WTC11 (cell line): ENCODE results near the gene ZKSCAN2. TPM values are rescaled to one million over a fixed set of nuclear protein-coding genes. Genes with fewer than 3 reads are reported as not detected.

Source experiments
- AFF4 ChIP-seq: sonication (generic); formaldehyde crosslinking; IDR thresholded peaks from 2 replicates; pipeline ENCODE4 v1.8.1; 2023; ENCODE audit warnings: mild to moderate bottlenecking, missing genetic modification reagents, borderline replicate concordance
- ARID4B ChIP-seq: sonication (generic); formaldehyde crosslinking; IDR thresholded peaks from 2 replicates; pipeline ENCODE4 v1.8.0; 2023; ENCODE audit warnings: missing genetic modification reagents, mild to moderate bottlenecking, borderline replicate concordance
- CREM ChIP-seq: sonication (generic); formaldehyde crosslinking; IDR thresholded peaks from 2 replicates; pipeline ENCODE4 v1.8.1; 2022; ENCODE audit warnings: mild to moderate bottlenecking, missing genetic modification reagents, moderate library complexity
- E2F5 ChIP-seq: sonication (generic); formaldehyde crosslinking; IDR thresholded peaks from 2 replicates; pipeline ENCODE4 v1.8.1; 2022; ENCODE audit warnings: mild to moderate bottlenecking, moderate library complexity, missing genetic modification reagents
- ELF4 ChIP-seq: sonication (generic); formaldehyde crosslinking; IDR thresholded peaks from 2 replicates; pipeline ENCODE4 v1.8.1; 2022; ENCODE audit warnings: low read depth, mild to moderate bottlenecking, moderate library complexity, missing genetic modification reagents
- ETV6 ChIP-seq: sonication (generic); formaldehyde crosslinking; IDR thresholded peaks from 2 replicates; pipeline ENCODE4 v1.8.1; 2022; ENCODE audit warnings: mild to moderate bottlenecking, missing genetic modification reagents
- GTF2I ChIP-seq: fragments of 250-450 bp; sonication (Bioruptor Pico); conservative IDR thresholded peaks from 2 replicates; pipeline ENCODE4 v1.4.0; 2021; ENCODE audit warnings: mild to moderate bottlenecking
- MAX ChIP-seq: sonication (generic); formaldehyde crosslinking; IDR thresholded peaks from 2 replicates; pipeline ENCODE4 v1.8.0; 2022; ENCODE audit warnings: mild to moderate bottlenecking, missing genetic modification reagents
- SOX15 ChIP-seq: fragments of 250-450 bp; sonication (Bioruptor Pico); IDR thresholded peaks from 2 replicates; pipeline ENCODE4 v1.9.0; 2021; ENCODE audit warnings: mild to moderate bottlenecking
- TP53 ChIP-seq: sonication (generic); formaldehyde crosslinking; IDR thresholded peaks from 2 replicates; pipeline ENCODE4 v1.8.1; 2023; ENCODE audit warnings: mild to moderate bottlenecking, missing genetic modification reagents
- ZMAT4 ChIP-seq: fragments of 250-450 bp; sonication (Bioruptor Pico); IDR thresholded peaks from 2 replicates; pipeline ENCODE4 v1.9.0; 2021; ENCODE audit warnings: mild to moderate bottlenecking
- ZNF232 ChIP-seq: sonication (generic); formaldehyde crosslinking; IDR thresholded peaks from 2 replicates; pipeline ENCODE4 v1.8.0; 2022; ENCODE audit warnings: mild to moderate bottlenecking, missing genetic modification reagents
- ZNF416 ChIP-seq: fragments of 250-450 bp; sonication (Bioruptor Pico); IDR thresholded peaks from 2 replicates; pipeline ENCODE4 v1.9.0; 2021; ENCODE audit warnings: mild to moderate bottlenecking, inconsistent platforms
- ZNF423 ChIP-seq: fragments of 250-450 bp; sonication (Bioruptor Pico); IDR thresholded peaks from 2 replicates; pipeline ENCODE4 v2.1.2; 2022; ENCODE audit warnings: mild to moderate bottlenecking, moderate library complexity
- ZNF425 ChIP-seq: fragments of 250-450 bp; sonication (Bioruptor Pico); conservative IDR thresholded peaks from 2 replicates; pipeline ENCODE4 v1.9.0; 2021; ENCODE audit warnings: mild to moderate bottlenecking
- total RNA-seq: library from RNA; stranded (reverse); gene quantifications from 3 replicates; pipeline ENCODE4 v1.2.3, GENCODE V29; 2021

The ZKSCAN2 gene
- total RNA-seq, 1 experiment from 2014 or later: 13.0 TPM

GRCh38 chr16:25219070-25219737 lies 38.4 kb downstream of the ZKSCAN2 start (continued):
- no peak for TF ChIP-seq ZMAT4 (CRISPR knock-in tag)
- no peak for TF ChIP-seq ZNF425 (CRISPR knock-in tag)
- TF ChIP-seq AFF4 (CRISPR knock-in tag): no peak
- no peak for TF ChIP-seq CREM
- TF ChIP-seq MAX: no peak
- TF ChIP-seq ELF4 (CRISPR knock-in tag): no peak
- no peak for TF ChIP-seq ETV6 (CRISPR knock-in tag)
- TF ChIP-seq ZNF423: no peak
- no peak for TF ChIP-seq TP53 (CRISPR knock-in tag)
- no peak for TF ChIP-seq ZNF416 (CRISPR knock-in tag)
- no peak for TF ChIP-seq SOX15 (CRISPR knock-in tag)
- TF ChIP-seq GTF2I: no peak
- TF ChIP-seq ZNF232 (CRISPR knock-in tag): no peak
- no peak for TF ChIP-seq E2F5 (CRISPR knock-in tag)
- no peak for TF ChIP-seq ARID4B (CRISPR knock-in tag)
